ENCODE measurements around the gene SH3TC1.

GRCh38 chr4:8194306-8195242 lies 4.5 kb upstream of the SH3TC1 start:
- TF ChIP-seq, protein P1, sequence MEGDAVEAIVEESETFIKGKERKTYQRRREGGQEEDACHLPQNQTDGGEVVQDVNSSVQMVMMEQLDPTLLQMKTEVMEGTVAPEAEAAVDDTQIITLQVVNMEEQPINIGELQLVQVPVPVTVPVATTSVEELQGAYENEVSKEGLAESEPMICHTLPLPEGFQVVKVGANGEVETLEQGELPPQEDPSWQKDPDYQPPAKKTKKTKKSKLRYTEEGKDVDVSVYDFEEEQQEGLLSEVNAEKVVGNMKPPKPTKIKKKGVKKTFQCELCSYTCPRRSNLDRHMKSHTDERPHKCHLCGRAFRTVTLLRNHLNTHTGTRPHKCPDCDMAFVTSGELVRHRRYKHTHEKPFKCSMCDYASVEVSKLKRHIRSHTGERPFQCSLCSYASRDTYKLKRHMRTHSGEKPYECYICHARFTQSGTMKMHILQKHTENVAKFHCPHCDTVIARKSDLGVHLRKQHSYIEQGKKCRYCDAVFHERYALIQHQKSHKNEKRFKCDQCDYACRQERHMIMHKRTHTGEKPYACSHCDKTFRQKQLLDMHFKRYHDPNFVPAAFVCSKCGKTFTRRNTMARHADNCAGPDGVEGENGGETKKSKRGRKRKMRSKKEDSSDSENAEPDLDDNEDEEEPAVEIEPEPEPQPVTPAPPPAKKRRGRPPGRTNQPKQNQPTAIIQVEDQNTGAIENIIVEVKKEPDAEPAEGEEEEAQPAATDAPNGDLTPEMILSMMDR (IDR thresholded peaks at IDR 0.05), result no peak
- TF ChIP-seq POLR2A (IDR thresholded peaks at IDR 0.05) (no peak), POLR2AphosphoS5 (IDR thresholded peaks at IDR 0.05) (no peak), EP300 (IDR thresholded peaks at IDR 0.05; ENCODE audit: low read depth) (no peak)

All from transverse colon (tissue), 4 donors.